ENCODE data around the gene WIZ.

The WIZ gene

DNA sequence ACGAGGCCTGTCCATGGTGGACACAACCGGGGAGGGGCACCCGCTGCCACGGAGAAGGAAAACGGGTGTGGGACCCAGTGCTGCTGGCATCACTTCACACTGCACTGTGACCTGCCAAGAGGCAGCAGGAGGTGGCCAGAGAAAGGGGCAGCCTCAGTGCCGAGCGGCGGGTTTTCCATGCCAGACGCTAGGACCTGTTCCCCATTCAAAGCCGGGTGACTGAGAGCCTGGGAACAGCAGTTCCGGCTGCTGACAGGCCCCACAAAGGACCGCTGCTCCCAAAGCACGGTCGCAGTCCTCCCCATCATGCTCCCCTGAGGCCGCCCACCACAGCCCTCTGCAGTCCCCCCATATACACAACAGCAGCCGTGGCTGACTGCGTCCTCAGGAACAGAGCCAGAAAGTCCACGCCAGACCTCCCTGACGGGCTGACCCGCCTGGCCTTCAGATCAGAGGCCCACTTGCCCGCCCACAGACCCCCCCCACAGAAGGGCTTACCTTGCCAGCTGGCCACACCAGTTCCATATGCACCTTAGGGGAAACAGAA lies 75.6 kb downstream of the WIZ start:
- H3K4me3 ChIP-seq (ENCODE audit: low read depth, low read length): no peak overlapping the region
- CTCF ChIA-PET: no interaction called here
- no peaks in the 10 kb centered on the region for H3K9me3 ChIP-seq (ENCODE audit: control insufficient read depth, insufficient read depth, low read depth, low read length)
- peaks cover 12 to 59% of the 10 kb centered on the region in 2 experiments for H3K36me3 ChIP-seq (ENCODE audit: control insufficient read depth in 2 of 2, insufficient read depth in 1 of 2, low read length in 2 of 2)
- H3K4me1 ChIP-seq (ENCODE audit: control insufficient read depth, insufficient read depth, low read length): 0 out of 2 replicates have a peak, but pooled peaks cover 3% of the 10 kb centered on the region
- TF ChIP-seq ZNF658 (tag by site-specific recombination; IDR thresholded peaks at IDR 0.05) (no peak), KLF8 (tag by site-specific recombination; IDR thresholded peaks at IDR 0.05) (no peak), ZNF132 (tag by site-specific recombination; IDR thresholded peaks at IDR 0.05; ENCODE audit: borderline replicate concordance) (no peak), ZSCAN16 (tag by site-specific recombination; IDR thresholded peaks at IDR 0.05) (no peak), ZNF544 (tag by site-specific recombination; IDR thresholded peaks at IDR 0.05) (no peak), EGR2 (tag by site-specific recombination; IDR thresholded peaks at IDR 0.05; ENCODE audit: low read depth) (no peak), ZFP3 (tag by site-specific recombination; IDR thresholded peaks at IDR 0.05; ENCODE audit: low read depth) (no peak), ZNF169 (tag by site-specific recombination; IDR thresholded peaks at IDR 0.05) (no peak), ZBTB20 (tag by site-specific recombination; IDR thresholded peaks at IDR 0.05) (no peak), ZNF548 (tag by site-specific recombination; IDR thresholded peaks at IDR 0.05) (no peak), HOXD13 (CRISPR knock-in tag; IDR thresholded peaks at IDR 0.05; ENCODE audit: borderline replicate concordance) (no peak)
- TF ChIP-seq, protein P1, sequence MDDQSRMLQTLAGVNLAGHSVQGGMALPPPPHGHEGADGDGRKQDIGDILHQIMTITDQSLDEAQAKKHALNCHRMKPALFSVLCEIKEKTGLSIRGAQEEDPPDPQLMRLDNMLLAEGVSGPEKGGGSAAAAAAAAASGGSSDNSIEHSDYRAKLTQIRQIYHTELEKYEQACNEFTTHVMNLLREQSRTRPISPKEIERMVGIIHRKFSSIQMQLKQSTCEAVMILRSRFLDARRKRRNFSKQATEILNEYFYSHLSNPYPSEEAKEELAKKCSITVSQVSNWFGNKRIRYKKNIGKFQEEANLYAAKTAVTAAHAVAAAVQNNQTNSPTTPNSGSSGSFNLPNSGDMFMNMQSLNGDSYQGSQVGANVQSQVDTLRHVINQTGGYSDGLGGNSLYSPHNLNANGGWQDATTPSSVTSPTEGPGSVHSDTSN (CRISPR knock-in tag; IDR thresholded peaks at IDR 0.05): no peak
- TF ChIP-seq, protein P2, sequence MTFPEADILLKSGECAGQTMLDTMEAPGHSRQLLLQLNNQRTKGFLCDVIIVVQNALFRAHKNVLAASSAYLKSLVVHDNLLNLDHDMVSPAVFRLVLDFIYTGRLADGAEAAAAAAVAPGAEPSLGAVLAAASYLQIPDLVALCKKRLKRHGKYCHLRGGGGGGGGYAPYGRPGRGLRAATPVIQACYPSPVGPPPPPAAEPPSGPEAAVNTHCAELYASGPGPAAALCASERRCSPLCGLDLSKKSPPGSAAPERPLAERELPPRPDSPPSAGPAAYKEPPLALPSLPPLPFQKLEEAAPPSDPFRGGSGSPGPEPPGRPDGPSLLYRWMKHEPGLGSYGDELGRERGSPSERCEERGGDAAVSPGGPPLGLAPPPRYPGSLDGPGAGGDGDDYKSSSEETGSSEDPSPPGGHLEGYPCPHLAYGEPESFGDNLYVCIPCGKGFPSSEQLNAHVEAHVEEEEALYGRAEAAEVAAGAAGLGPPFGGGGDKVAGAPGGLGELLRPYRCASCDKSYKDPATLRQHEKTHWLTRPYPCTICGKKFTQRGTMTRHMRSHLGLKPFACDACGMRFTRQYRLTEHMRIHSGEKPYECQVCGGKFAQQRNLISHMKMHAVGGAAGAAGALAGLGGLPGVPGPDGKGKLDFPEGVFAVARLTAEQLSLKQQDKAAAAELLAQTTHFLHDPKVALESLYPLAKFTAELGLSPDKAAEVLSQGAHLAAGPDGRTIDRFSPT (tag by site-specific recombination; IDR thresholded peaks at IDR 0.05): no peak
- TF ChIP-seq, protein P3, sequence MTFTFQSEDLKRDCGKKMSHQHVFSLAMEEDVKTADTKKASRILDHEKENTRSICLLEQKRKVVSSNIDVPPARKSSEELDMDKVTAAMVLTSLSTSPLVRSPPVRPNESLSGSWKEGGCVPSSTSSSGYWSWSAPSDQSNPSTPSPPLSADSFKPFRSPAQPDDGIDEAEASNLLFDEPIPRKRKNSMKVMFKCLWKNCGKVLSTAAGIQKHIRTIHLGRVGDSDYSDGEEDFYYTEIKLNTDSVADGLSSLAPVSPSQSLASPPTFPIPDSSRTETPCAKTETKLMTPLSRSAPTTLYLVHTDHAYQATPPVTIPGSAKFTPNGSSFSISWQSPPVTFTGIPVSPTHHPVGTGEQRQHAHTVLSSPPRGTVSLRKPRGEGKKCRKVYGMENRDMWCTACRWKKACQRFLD (tag by site-specific recombination; IDR thresholded peaks at IDR 0.05): no peak
- TF ChIP-seq, protein P4, sequence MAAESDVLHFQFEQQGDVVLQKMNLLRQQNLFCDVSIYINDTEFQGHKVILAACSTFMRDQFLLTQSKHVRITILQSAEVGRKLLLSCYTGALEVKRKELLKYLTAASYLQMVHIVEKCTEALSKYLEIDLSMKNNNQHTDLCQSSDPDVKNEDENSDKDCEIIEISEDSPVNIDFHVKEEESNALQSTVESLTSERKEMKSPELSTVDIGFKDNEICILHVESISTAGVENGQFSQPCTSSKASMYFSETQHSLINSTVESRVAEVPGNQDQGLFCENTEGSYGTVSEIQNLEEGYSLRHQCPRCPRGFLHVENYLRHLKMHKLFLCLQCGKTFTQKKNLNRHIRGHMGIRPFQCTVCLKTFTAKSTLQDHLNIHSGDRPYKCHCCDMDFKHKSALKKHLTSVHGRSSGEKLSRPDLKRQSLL (tag by site-specific recombination; IDR thresholded peaks at IDR 0.05): no peak
- H3K27ac ChIP-seq (ENCODE audit: extremely low read depth, low read depth, low read length): no peak overlapping the region
- POLR2A ChIA-PET: interaction anchor here (0.5 kb wide), 1 partner anchor 23 kb away, joined by 6 read pairs; no protein-coding TSS in a partner anchor

DNA sequence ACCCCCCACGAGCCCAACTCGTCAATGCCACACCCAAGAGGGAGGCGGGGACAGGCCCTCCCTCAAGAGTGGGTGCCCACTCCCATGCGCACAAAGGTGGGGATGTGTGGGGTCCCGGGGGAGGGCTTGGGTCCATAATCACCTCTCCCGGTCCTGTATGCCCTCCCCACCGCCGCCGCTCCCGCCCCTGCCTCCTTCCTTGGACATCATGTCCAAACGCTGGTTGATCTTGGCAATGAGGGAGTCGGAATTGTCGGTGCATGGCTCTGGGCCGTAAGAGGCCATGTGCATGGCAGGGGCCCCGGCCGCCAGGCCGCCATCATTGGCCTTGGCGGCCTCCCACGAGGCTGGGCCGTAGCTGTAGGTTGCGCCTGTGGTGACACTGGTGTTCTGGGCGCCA lies 76.1 kb downstream of the WIZ start:
- TF ChIP-seq EGR2 (tag by site-specific recombination; IDR thresholded peaks at IDR 0.05; ENCODE audit: low read depth) (peak; percentile 31; the same call in 1 of the 2 replicates), ZNF155 (tag by site-specific recombination; IDR thresholded peaks at IDR 0.05) (no peak)
- peaks cover 12 to 64% of the 10 kb centered on the region in 2 experiments for H3K36me3 ChIP-seq (ENCODE audit: control insufficient read depth in 2 of 2, insufficient read depth in 1 of 2, low read length in 2 of 2)
- H3K4me1 ChIP-seq (ENCODE audit: control insufficient read depth, insufficient read depth, low read length): 0 out of 2 replicates have a peak, but pooled peaks cover 3% of the 10 kb centered on the region
- H3K27ac ChIP-seq (ENCODE audit: extremely low read depth, low read depth, low read length): no peak overlapping the region
- CTCF ChIA-PET: interaction anchor here (0.6 kb wide), 1 partner anchor 1077 kb away, joined by 6 read pairs; no protein-coding TSS in a partner anchor
- POLR2A ChIA-PET: no interaction called here
- no peak overlapping the region for H3K4me3 ChIP-seq (ENCODE audit: low read depth, low read length)
- H3K9me3 ChIP-seq (ENCODE audit: control insufficient read depth, insufficient read depth, low read depth, low read length): no peaks in the 10 kb centered on the region

DNA sequence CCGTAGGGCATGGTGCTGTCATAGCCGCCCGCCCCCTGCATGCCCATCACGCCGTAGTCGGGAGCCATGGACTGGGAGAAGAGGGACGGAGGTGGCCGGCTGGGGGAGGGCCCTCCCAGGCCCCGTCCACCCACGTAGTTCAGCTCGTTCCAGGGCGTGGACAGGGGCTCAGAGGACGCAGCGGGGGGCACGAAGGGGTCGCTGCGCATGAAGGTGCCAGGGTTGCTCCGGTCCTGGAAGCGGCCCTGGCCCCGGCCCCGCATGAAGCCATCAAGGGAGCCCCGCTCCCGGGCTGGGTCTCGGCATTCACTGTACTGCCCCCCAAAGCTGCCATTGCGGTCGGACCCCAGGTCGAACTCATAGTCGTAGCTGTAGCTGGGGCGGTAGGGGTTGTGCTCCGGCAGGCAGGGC lies 76.9 kb downstream of the WIZ start:
- ChIA-PET POLR2A (interaction anchor here (0.6 kb wide), 1 partner anchor 15 kb away, joined by 3 read pairs; no protein-coding TSS in a partner anchor), CTCF (no interaction called here)
- Histone ChIP-seq H3K9me3 (ENCODE audit: control insufficient read depth, insufficient read depth, low read depth, low read length) (no peaks in the 10 kb centered on the region), H3K27ac (ENCODE audit: extremely low read depth, low read depth, low read length) (no peak overlapping the region), H3K4me1 (ENCODE audit: control insufficient read depth, insufficient read depth, low read length) (0 out of 2 replicates have a peak, but pooled peaks cover 3% of the 10 kb centered on the region), H3K4me3 (ENCODE audit: low read depth, low read length) (no peak overlapping the region), H3K36me3 (ENCODE audit: control insufficient read depth in 2 of 2, insufficient read depth in 1 of 2, low read length in 2 of 2) (peaks cover 12 to 71% of the 10 kb centered on the region in 2 experiments)
- TF ChIP-seq ZNF350 (tag by site-specific recombination; IDR thresholded peaks at IDR 0.05) (no peak), ZNF585B (tag by site-specific recombination; IDR thresholded peaks at IDR 0.05) (no peak), ZSCAN30 (tag by site-specific recombination; IDR thresholded peaks at IDR 0.05) (no peak)

All from HEK293 (cell line).